PC-3 (cell line): Measurements from ENCODE around the gene DVL1. TPM values are rescaled to one million over a fixed set of nuclear protein-coding genes. Genes with fewer than 3 reads are reported as not detected.
A peak's percentile ranks its signal among the peaks of the same experiment; 100 is the strongest.

Source experiments
- ATAC-seq: fragments of 200-7000 bp; cut with Tn5 transposase; 2 replicates; pipeline ENCODE4 v1.9.1; 2020; ENCODE audit warnings: mild to moderate bottlenecking, moderate library complexity
- BruUV-seq: library from RNA; stranded (reverse); fragments of 400-500 nt; replicated peaks from 2 replicates; lab custom pipeline; 2021; lab: Mats Ljungman, UMichigan
- CTCF ChIA-PET: fragments of 300-600 bp; sonication (Branson Sonifier 250); formaldehyde crosslinking; loops from one replicate; lab custom pipeline; 2022; ENCODE audit warnings: antibody characterized with exemption; lab: Charles Lee
- POLR2A ChIA-PET: fragments of 300-600 bp; sonication (Branson Sonifier 250); formaldehyde crosslinking; loops from one replicate; lab custom pipeline; 2022; ENCODE audit warnings: antibody characterized with exemption; ENCODE audit not compliant: unreplicated experiment; lab: Charles Lee
- DNase-seq: peaks from one replicate; pipeline ENCODE4 v3.0.0-alpha.2; 2015
- H2AFZ ChIP-seq: fragments of 300-600 bp; sonication (generic); 2 replicates; pipeline ENCODE4 v1.6.0; 2016; ENCODE audit warnings: antibody characterized with exemption, low read length
- H3F3A ChIP-seq: fragments of 300-600 bp; sonication (generic); one replicate; pipeline ENCODE4 v1.6.0; 2017; ENCODE audit warnings: antibody characterized with exemption, low read length, control low read depth, mild to moderate bottlenecking; ENCODE audit not compliant: unreplicated experiment
- H3K27ac ChIP-seq: fragments of 300-600 bp; sonication (generic); 2 replicates; pipeline ENCODE4 v1.5.1; 2016; ENCODE audit warnings: mild to moderate bottlenecking, low read length
- H3K27me3 ChIP-seq: fragments of 300-600 bp; sonication (generic); 2 replicates; pipeline ENCODE4 v1.6.1; 2016; ENCODE audit warnings: low read length, mixed read lengths
- H3K36me3 ChIP-seq: fragments of 300-600 bp; sonication (generic); 2 replicates; pipeline ENCODE4 v1.6.1; 2016; ENCODE audit warnings: low read depth, mixed run types, low read length, mixed read lengths
- H3K4me1 ChIP-seq: fragments of 300-600 bp; sonication (generic); 2 replicates; pipeline ENCODE4 v1.5.1; 2016; ENCODE audit warnings: low read length; ENCODE audit not compliant: insufficient read depth
- H3K4me2 ChIP-seq: fragments of 300-600 bp; sonication (generic); 2 replicates; pipeline ENCODE4 v1.6.0; 2016; ENCODE audit warnings: low read length
- H3K4me3 ChIP-seq: fragments of 300-600 bp; sonication (generic); 2 replicates; pipeline ENCODE4 v1.5.1; 2016; ENCODE audit warnings: mild to moderate bottlenecking, low read length, mixed read lengths
- H3K79me2 ChIP-seq: fragments of 300-600 bp; sonication (generic); 2 replicates; pipeline ENCODE4 v1.6.1; 2017; ENCODE audit warnings: low read length, mixed read lengths
- H3K9ac ChIP-seq: fragments of 300-600 bp; sonication (generic); 2 replicates; pipeline ENCODE4 v1.6.0; 2016; ENCODE audit warnings: mild to moderate bottlenecking, low read length
- H3K9me2 ChIP-seq: fragments of 300-600 bp; sonication (generic); replicated peaks from 2 replicates; pipeline ENCODE4 v1.6.1; 2016; ENCODE audit warnings: mixed run types, low read length, mixed read lengths
- H3K9me3 ChIP-seq: fragments of 300-600 bp; sonication (generic); 2 replicates; pipeline ENCODE4 v1.6.1; 2016; ENCODE audit warnings: low read length, mixed read lengths
- H4K20me1 ChIP-seq: fragments of 300-600 bp; sonication (generic); 2 replicates; pipeline ENCODE4 v1.6.1; 2016; ENCODE audit warnings: low read length, mixed read lengths
- CTCF ChIP-seq: fragments of 300-600 bp; sonication (generic); conservative IDR thresholded peaks from 2 replicates; pipeline ENCODE4 v1.5.1; 2017; ENCODE audit warnings: antibody characterized with exemption, low read depth, mild to moderate bottlenecking, low read length
- EZH2 ChIP-seq: fragments of 300-600 bp; sonication (generic); IDR thresholded peaks from one replicate; pipeline ENCODE4 v1.6.1; 2017; ENCODE audit warnings: antibody characterized with exemption, mild to moderate bottlenecking, low read length; ENCODE audit not compliant: unreplicated experiment
- EZH2phosphoT487 ChIP-seq: fragments of 300-600 bp; sonication (generic); IDR thresholded peaks from 2 replicates; pipeline ENCODE4 v1.6.1; 2018; ENCODE audit warnings: mild to moderate bottlenecking, antibody characterized with exemption, low read length, borderline replicate concordance
- intact Hi-C: fragments of 100-400 bp; cut with micrococcal nuclease; formaldehyde crosslinking; loops from 2 replicates; pipeline ENCODE4 v1.9.0; 2023
- total RNA-seq: library from RNA; depleted of rRNA; stranded (reverse); fragments of >200 nt; gene quantifications from 2 replicates; pipeline ENCODE4 v1.2.3, GENCODE V29; 2014

Gene DVL1
- total RNA-seq, 1 experiment from 2014 or later = 626 TPM

GRCh38 chr1:1344655-1345361, 4.4 kb downstream of the DVL1 start:
- Histone ChIP-seq H3K4me3 (peak overlapping the region; percentile 91), H3K36me3 (peaks cover 30% of the 10 kb centered on the region; the same call in 1 of the 2 replicates), H3F3A (no peaks in the 10 kb centered on the region), H3K9ac (peak overlapping the region; percentile 93), H3K27ac (peak overlapping the region; percentile 97), H3K79me2 (peaks cover 78% of the 10 kb centered on the region), H3K4me1 (peaks cover 45% of the 10 kb centered on the region), H4K20me1 (no peaks in the 10 kb centered on the region), H3K9me2 (no peaks in the 10 kb centered on the region), H3K4me2 (peak overlapping the region; percentile 98), H3K27me3 (no peaks in the 10 kb centered on the region), H2AFZ (no peak overlapping the region), H3K9me3 (no peaks in the 10 kb centered on the region)
- ATAC-seq (peak; percentile 51), DNase-seq (peak; percentile 100)
- POLR2A ChIA-PET = no interaction called here
- TF ChIP-seq CTCF = peak; percentile 76
- peak; percentile 89 for TF ChIP-seq EZH2phosphoT487
- TF ChIP-seq EZH2 = no peak
- intact Hi-C loops = loop anchor here (1.0 to 2.0 kb wide), 4 partner anchors 14 to 30 kb away; partner anchors contain the start of genes AURKAIP1 and TAS1R3
- CTCF ChIA-PET = interaction anchor here (0.6 kb wide), 1 partner anchor 18 kb away, joined by 4 read pairs; no protein-coding TSS in a partner anchor
- BruUV-seq = no TSS peak

GRCh38 chr1:1343811-1344421, 5.3 kb downstream of the DVL1 start:
- Histone ChIP-seq H3K4me2 (peak overlapping the region; percentile 98), H3K9ac (peak overlapping the region; percentile 93), H3K79me2 (peaks cover 78% of the 10 kb centered on the region), H3K36me3 (peaks cover 33% of the 10 kb centered on the region), H2AFZ (no peak overlapping the region), H4K20me1 (no peaks in the 10 kb centered on the region), H3K4me1 (peaks cover 45% of the 10 kb centered on the region), H3K27me3 (no peaks in the 10 kb centered on the region), H3K27ac (peak overlapping the region; percentile 97), H3K4me3 (peak overlapping the region; percentile 59), H3F3A (no peaks in the 10 kb centered on the region), H3K9me3 (no peaks in the 10 kb centered on the region), H3K9me2 (no peaks in the 10 kb centered on the region)
- no peak for TF ChIP-seq EZH2phosphoT487
- no peak for TF ChIP-seq EZH2
- TF ChIP-seq CTCF = no peak
- BruUV-seq = no TSS peak
- ATAC-seq = peak; percentile 11
- intact Hi-C loops = loop anchor here (1.0 to 2.0 kb wide), 4 partner anchors 13 to 31 kb away; partner anchors contain the start of genes AURKAIP1 and TAS1R3
- ChIA-PET CTCF (interaction anchor here (0.6 kb wide), 1 partner anchor 19 kb away, joined by 4 read pairs; no protein-coding TSS in a partner anchor), POLR2A (interaction anchor here (0.5 kb wide), 1 partner anchor 20 kb away, joined by 9 read pairs; no protein-coding TSS in a partner anchor)
- peak; percentile 64 for DNase-seq
